GM04503 (cell line): ENCODE data around the gene FTH1.
A peak's percentile ranks its signal among the peaks of the same experiment; 100 is the strongest.
"Not testable (repeated sequence)": the region's sequence is repeated elsewhere in the genome, so short reads cannot be mapped to it uniquely, and the experiment has no call there.

Source experiments
- DNase-seq: peaks from one replicate; pipeline ENCODE4 v3.0.0-alpha.2; 2012; ENCODE audit warnings: low read depth

FTH1 gene

GRCh38 chr11:61978703-61979661 is 11.5 kb upstream of the FTH1 start:
- no peak for DNase-seq

GRCh38 chr11:61976813-61977475 is 9.5 kb upstream of the FTH1 start:
- no peak for DNase-seq

- no peak for DNase-seq
These were observed 9.0 kb upstream of the FTH1 start for GRCh38 chr11:61976420-61976800.

- DNase-seq = no peak
These were observed 8.4 kb upstream of the FTH1 start for GRCh38 chr11:61975638-61976419.

- DNase-seq = no peak
These were observed 7.6 kb upstream of the FTH1 start for GRCh38 chr11:61974766-61975631.

GRCh38 chr11:61973476-61974162 is 6.2 kb upstream of the FTH1 start:
- DNase-seq = no peak

- DNase-seq = peak; percentile 91
These were observed 5.4 kb upstream of the FTH1 start for GRCh38 chr11:61972672-61973475.

GRCh38 chr11:61972112-61972671 is 4.8 kb upstream of the FTH1 start:
- DNase-seq = no peak

- peak; percentile 91 for DNase-seq
These were observed 4.0 kb upstream of the FTH1 start for GRCh38 chr11:61971248-61972111.

- DNase-seq = no peak
These were observed 2.6 kb upstream of the FTH1 start for GRCh38 chr11:61969838-61970662.

- DNase-seq = no peak
These were observed 1.9 kb upstream of the FTH1 start for GRCh38 chr11:61969391-61969758.

GRCh38 chr11:61968758-61969390 is 1.4 kb upstream of the FTH1 start:
- no peak for DNase-seq

GRCh38 chr11:61967924-61968757 is 707 bp upstream of the FTH1 start:
- no peak for DNase-seq

GRCh38 chr11:61966734-61967115 is 709 bp downstream of the FTH1 start:
- DNase-seq = no peak

GRCh38 chr11:61964666-61965271 is 2.7 kb downstream of the FTH1 start:
- DNase-seq = not testable (repeated sequence)

- no peak for DNase-seq
These were observed 3.3 kb downstream of the FTH1 start for GRCh38 chr11:61964058-61964665.
